SH-SY5Y (cell line): ENCODE data around the gene AIP.

Experiments
- GATA2 ChIP-seq: IDR thresholded peaks from 2 replicates; pipeline ENCODE4 v1.6.1; 2011; ENCODE audit warnings: mild to moderate bottlenecking, low read depth, low read length
- GATA3 ChIP-seq: IDR thresholded peaks from 2 replicates; pipeline ENCODE4 v1.6.1; 2011; ENCODE audit warnings: low read depth, mild to moderate bottlenecking, low read length, moderate library complexity

GRCh38 chr11:67468056-67468455 is 14.8 kb upstream of the AIP start:
- TF ChIP-seq GATA3 (no peak), GATA2 (no peak)
